ENCODE results near the gene PRKG1. TPM values are rescaled to one million over a fixed set of nuclear protein-coding genes. Genes with fewer than 3 reads are reported as not detected.

Gene PRKG1
- total and polyA plus RNA-seq, 2 donors (not counting 1 experiment from before 2014, with no cell fraction given) = not detected

DNA sequence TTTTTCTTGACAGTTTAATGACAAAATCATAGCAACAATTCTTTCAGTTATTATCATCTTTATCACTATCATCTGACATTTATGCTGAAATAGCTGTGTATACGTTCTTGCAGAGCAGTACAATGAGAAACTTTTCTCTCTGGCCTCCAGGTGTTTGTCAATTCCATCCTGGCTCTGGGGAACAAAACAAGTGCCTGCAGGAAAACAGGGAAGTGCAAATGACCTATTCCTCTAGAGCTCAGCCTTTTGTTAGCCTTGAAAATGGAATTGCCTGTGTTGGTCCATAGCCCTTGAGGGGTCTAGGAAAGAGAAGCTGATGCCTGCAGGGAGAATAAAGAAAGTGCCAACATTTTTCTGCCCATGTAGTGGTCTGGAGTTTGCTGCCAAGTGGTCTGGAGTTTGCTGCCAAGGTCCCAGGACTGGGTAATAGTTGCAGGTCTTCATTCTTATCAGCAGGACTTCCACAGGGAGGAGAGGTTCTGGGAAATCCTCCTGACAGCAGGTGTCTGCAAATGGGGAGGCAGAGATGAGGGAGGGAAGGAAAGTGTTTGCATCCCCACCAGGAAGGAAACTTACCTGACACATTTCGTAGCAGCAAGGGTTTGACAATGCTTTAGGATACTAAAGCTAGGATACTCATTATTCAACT lies 635.2 kb downstream of the PRKG1 start:
- peaks cover 0 to 2% (median 0%) of the 10 kb centered on the region in 4 experiments for H3K27me3 ChIP-seq (replicated peaks in 1 of 4; ENCODE audit: control extremely low read depth in 1 of 4, control insufficient read depth in 3 of 4, insufficient read depth in 4 of 4, low read length in 3 of 4)
- WGBS (ENCODE audit: insufficient coverage) = 86% methylated on average over 1 of the region's 2 CpGs
- ATAC-seq (ENCODE audit: low read depth) (no peak), DNase-seq (no peak)
- no peaks in the 10 kb centered on the region for H3K36me3 ChIP-seq (replicated peaks in 1 of 2; ENCODE audit: control extremely low read depth in 1 of 2, control insufficient read depth in 1 of 2, extremely low read depth in 1 of 2, insufficient read depth in 2 of 2, low read length in 1 of 2)
- ChIA-PET POLR2A (no interaction called here), CTCF (interaction anchor here (1.4 kb wide), 1 partner anchor 9 kb away, joined by 3 read pairs; no protein-coding TSS in a partner anchor)
- no peaks in the 10 kb centered on the region for H3K79me2 ChIP-seq (ENCODE audit: control insufficient read depth, insufficient read depth, low read length)
- H3K9me3 ChIP-seq (ENCODE audit: control extremely low read depth in 1 of 3, control insufficient read depth in 2 of 3, insufficient read depth in 1 of 3, low read length in 2 of 3) = no peaks in the 10 kb centered on the region
- H3K9me3 Mint-ChIP-seq (ENCODE audit: insufficient read depth) = no peaks in the 10 kb centered on the region
- H2AFZ ChIP-seq (ENCODE audit: insufficient read depth, low read depth, low read length, poor library complexity, severe bottlenecking) = no peak overlapping the region
- H3K4me3 Mint-ChIP-seq = no peak overlapping the region
- no peak overlapping the region for H3K9ac ChIP-seq (ENCODE audit: low read length)
- no peak overlapping the region for H3K27ac Mint-ChIP-seq
- peaks cover 12% of the 10 kb centered on the region for H3K27me3 Mint-ChIP-seq
- H3K27ac ChIP-seq (ENCODE audit: low read length in 2 of 2) = no peak overlapping the region
- no peak overlapping the region for H3K4me3 ChIP-seq (ENCODE audit: control extremely low read depth in 1 of 5, extremely low read depth in 1 of 5, insufficient read depth in 1 of 5, low read depth in 2 of 5, low read length in 4 of 5)
- H4K20me1 ChIP-seq (ENCODE audit: control insufficient read depth, insufficient read depth, low read length, poor library complexity, severe bottlenecking) = no peaks in the 10 kb centered on the region
- H3K4me1 ChIP-seq (ENCODE audit: control insufficient read depth in 2 of 2, insufficient read depth in 2 of 2, low read length in 2 of 2) = no peaks in the 10 kb centered on the region
- no peaks in the 10 kb centered on the region for H3K4me1 Mint-ChIP-seq
- TF ChIP-seq EZH2 (IDR thresholded peaks at IDR 0.05; ENCODE audit: borderline replicate concordance, insufficient read depth, low read depth, low read length, poor library complexity, severe bottlenecking) = no peak
- TF ChIP-seq, protein P1, sequence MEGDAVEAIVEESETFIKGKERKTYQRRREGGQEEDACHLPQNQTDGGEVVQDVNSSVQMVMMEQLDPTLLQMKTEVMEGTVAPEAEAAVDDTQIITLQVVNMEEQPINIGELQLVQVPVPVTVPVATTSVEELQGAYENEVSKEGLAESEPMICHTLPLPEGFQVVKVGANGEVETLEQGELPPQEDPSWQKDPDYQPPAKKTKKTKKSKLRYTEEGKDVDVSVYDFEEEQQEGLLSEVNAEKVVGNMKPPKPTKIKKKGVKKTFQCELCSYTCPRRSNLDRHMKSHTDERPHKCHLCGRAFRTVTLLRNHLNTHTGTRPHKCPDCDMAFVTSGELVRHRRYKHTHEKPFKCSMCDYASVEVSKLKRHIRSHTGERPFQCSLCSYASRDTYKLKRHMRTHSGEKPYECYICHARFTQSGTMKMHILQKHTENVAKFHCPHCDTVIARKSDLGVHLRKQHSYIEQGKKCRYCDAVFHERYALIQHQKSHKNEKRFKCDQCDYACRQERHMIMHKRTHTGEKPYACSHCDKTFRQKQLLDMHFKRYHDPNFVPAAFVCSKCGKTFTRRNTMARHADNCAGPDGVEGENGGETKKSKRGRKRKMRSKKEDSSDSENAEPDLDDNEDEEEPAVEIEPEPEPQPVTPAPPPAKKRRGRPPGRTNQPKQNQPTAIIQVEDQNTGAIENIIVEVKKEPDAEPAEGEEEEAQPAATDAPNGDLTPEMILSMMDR (IDR thresholded peaks at IDR 0.05) = no peak
- H3K4me2 ChIP-seq (replicated peaks; ENCODE audit: low read depth, low read length, poor library complexity, severe bottlenecking) = no peak overlapping the region
- intact Hi-C loops (cut with micrococcal nuclease) = no loop called here

DNA sequence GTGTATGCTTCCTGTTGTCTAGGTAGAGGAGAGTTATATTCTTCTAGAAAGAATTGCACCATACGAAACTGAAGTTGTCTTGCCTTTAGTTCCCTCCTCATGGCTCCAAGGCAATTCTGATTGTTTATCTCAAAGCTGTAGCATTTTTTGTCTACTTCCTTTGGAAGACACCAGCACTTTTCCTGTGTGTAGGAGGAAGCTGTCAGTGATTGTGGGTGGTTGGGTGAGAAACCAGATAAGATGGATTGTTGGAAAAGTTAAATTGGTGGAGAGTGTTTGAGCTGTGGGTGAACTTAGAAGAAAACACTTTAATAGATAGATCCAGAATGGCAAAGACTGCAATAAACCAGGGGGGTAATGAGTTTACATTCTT lies 637.2 kb downstream of the PRKG1 start:
- no peak overlapping the region for H3K27ac ChIP-seq (ENCODE audit: low read length in 2 of 2)
- Mint-ChIP-seq H3K4me1 (no peaks in the 10 kb centered on the region), H3K4me3 (no peak overlapping the region), H3K9me3 (ENCODE audit: insufficient read depth) (no peaks in the 10 kb centered on the region), H3K27me3 (peaks cover 24% of the 10 kb centered on the region), H3K27ac (no peak overlapping the region)
- peaks cover 0 to 5% (median 2%) of the 10 kb centered on the region in 4 experiments for H3K27me3 ChIP-seq (replicated peaks in 1 of 4; ENCODE audit: control extremely low read depth in 1 of 4, control insufficient read depth in 3 of 4, insufficient read depth in 4 of 4, low read length in 3 of 4)
- H4K20me1 ChIP-seq (ENCODE audit: control insufficient read depth, insufficient read depth, low read length, poor library complexity, severe bottlenecking) = no peaks in the 10 kb centered on the region
- H3K79me2 ChIP-seq (ENCODE audit: control insufficient read depth, insufficient read depth, low read length) = no peaks in the 10 kb centered on the region
- no peak for TF ChIP-seq EZH2 (IDR thresholded peaks at IDR 0.05; ENCODE audit: borderline replicate concordance, insufficient read depth, low read depth, low read length, poor library complexity, severe bottlenecking)
- TF ChIP-seq, protein P1 (IDR thresholded peaks at IDR 0.05) = no peak
- no peak overlapping the region for H2AFZ ChIP-seq (ENCODE audit: insufficient read depth, low read depth, low read length, poor library complexity, severe bottlenecking)
- H3K4me2 ChIP-seq (replicated peaks; ENCODE audit: low read depth, low read length, poor library complexity, severe bottlenecking) = no peak overlapping the region
- H3K4me3 ChIP-seq (ENCODE audit: control extremely low read depth in 1 of 5, extremely low read depth in 1 of 5, insufficient read depth in 1 of 5, low read depth in 2 of 5, low read length in 4 of 5) = no peak overlapping the region
- no peaks in the 10 kb centered on the region for H3K9me3 ChIP-seq (ENCODE audit: control extremely low read depth in 1 of 3, control insufficient read depth in 2 of 3, insufficient read depth in 1 of 3, low read length in 2 of 3)
- H3K9ac ChIP-seq (ENCODE audit: low read length) = no peak overlapping the region
- intact Hi-C loops (cut with micrococcal nuclease) = no loop called here
- H3K4me1 ChIP-seq (ENCODE audit: control insufficient read depth in 2 of 2, insufficient read depth in 2 of 2, low read length in 2 of 2) = no peaks in the 10 kb centered on the region
- DNase-seq = no peak
- ATAC-seq (ENCODE audit: low read depth) = no peak
- ChIA-PET CTCF (no interaction called here), POLR2A (no interaction called here)
- WGBS (ENCODE audit: insufficient coverage) = no CpG with 5 or more reads among the region's 1 CpG
- H3K36me3 ChIP-seq (replicated peaks in 1 of 2; ENCODE audit: control extremely low read depth in 1 of 2, control insufficient read depth in 1 of 2, extremely low read depth in 1 of 2, insufficient read depth in 2 of 2, low read length in 1 of 2) = no peaks in the 10 kb centered on the region

Measured in B cell (primary cell).